A549 (cell line): ENCODE data around the gene ATG10.

Experiments used
- BHLHE40 ChIP-seq: IDR thresholded peaks from 2 replicates; pipeline ENCODE4 v1.6.1; 2012; ENCODE audit warnings: low read depth, low read length, inconsistent platforms
- CTCF ChIP-seq: fragments of >200 bp; sonication (Bioruptor Twin); formaldehyde crosslinking; IDR thresholded peaks from 3 replicates; pipeline ENCODE4 v1.5.1; 2016
- JUN ChIP-seq, 2 experiments: fragments of >200 bp; sonication (Bioruptor Twin); formaldehyde crosslinking; IDR thresholded peaks; 2 replicates in 1 of 2; 3 replicates in 1 of 2; pipeline ENCODE4 v1.6.1; 2016 to 2017
- MYC ChIP-seq: IDR thresholded peaks from 2 replicates; pipeline ENCODE4 v1.6.1; 2012; ENCODE audit warnings: mild to moderate bottlenecking, inconsistent platforms, low read length, improper control_type of control experiment, borderline replicate concordance
- NR3C1 ChIP-seq: fragments of >200 bp; sonication (Bioruptor Twin); formaldehyde crosslinking; IDR thresholded peaks from 3 replicates; pipeline ENCODE4 v1.6.1; 2017
- PBX3 ChIP-seq: IDR thresholded peaks from 2 replicates; pipeline ENCODE4 v1.6.1; 2012
- POLR2A ChIP-seq: IDR thresholded peaks from 2 replicates; pipeline ENCODE4 v1.6.1; 2012; ENCODE audit warnings: mild to moderate bottlenecking, low read length
- SMC3 ChIP-seq: fragments of >200 bp; sonication (Bioruptor Twin); formaldehyde crosslinking; IDR thresholded peaks from 3 replicates; pipeline ENCODE4 v1.6.1; 2018; ENCODE audit warnings: inconsistent platforms
- TP53 ChIP-seq: fragments of 250-450 bp; sonication (Bioruptor Pico); IDR thresholded peaks from 2 replicates; pipeline ENCODE4 v1.5.0; 2021; ENCODE audit warnings: mild to moderate bottlenecking, moderate library complexity
- USF2 ChIP-seq: fragments of 450-650 bp; IDR thresholded peaks from 2 replicates; pipeline ENCODE4 v1.6.1; 2014; ENCODE audit warnings: antibody characterized with exemption

GRCh38 chr5:82290005-82290404 is 318.2 kb downstream of the ATG10 start:
- TF ChIP-seq USF2 (no peak), CTCF (no peak), SMC3 (no peak), MYC (no peak), POLR2A (no peak), BHLHE40 (no peak), JUN (IDR thresholded peaks at IDR 0.05) (no peak), PBX3 (no peak), NR3C1 (no peak), TP53 (CRISPR knock-in tag) (no peak)
